H9 (cell line): ENCODE data around the gene GNAI1. TPM values are rescaled to one million over a fixed set of nuclear protein-coding genes. Genes with fewer than 3 reads are reported as not detected.

Experiments
- DNase-seq: peaks from one replicate; pipeline ENCODE4 v3.0.0-alpha.2; 2017
- H2AFZ ChIP-seq: one replicate; pipeline ENCODE4 v1.6.1; 2013; ENCODE audit warnings: mild to moderate bottlenecking, low read length, control low read depth, moderate library complexity
- H2AK5ac ChIP-seq: 2 replicates; pipeline ENCODE4 v1.6.1; 2013; ENCODE audit warnings: low read length, control low read depth, mixed read lengths; ENCODE audit not compliant: insufficient read length
- H2BK120ac ChIP-seq: one replicate; pipeline ENCODE4 v1.6.1; 2013; ENCODE audit warnings: low read depth, mild to moderate bottlenecking, low read length, control low read depth, inconsistent platforms; ENCODE audit not compliant: poor library complexity, severe bottlenecking
- H2BK12ac ChIP-seq: 2 replicates; pipeline ENCODE4 v1.6.1; 2013; ENCODE audit warnings: low read length, control low read depth, mixed read lengths, low read depth; ENCODE audit not compliant: insufficient read length
- H2BK15ac ChIP-seq: 2 replicates; pipeline ENCODE4 v1.6.1; 2013; ENCODE audit warnings: low read depth, low read length, control low read depth
- H2BK20ac ChIP-seq: one replicate; pipeline ENCODE4 v1.6.1; 2013; ENCODE audit warnings: low read depth, mild to moderate bottlenecking, low read length, control low read depth, inconsistent platforms; ENCODE audit not compliant: poor library complexity, severe bottlenecking
- H2BK5ac ChIP-seq: 2 replicates; pipeline ENCODE4 v1.6.1; 2013; ENCODE audit warnings: low read length, control low read depth, mixed read lengths; ENCODE audit not compliant: insufficient read length
- H3K14ac ChIP-seq: 2 replicates; pipeline ENCODE4 v1.6.1; 2013; ENCODE audit warnings: low read length, control low read depth; ENCODE audit not compliant: insufficient read depth
- H3K18ac ChIP-seq: 2 replicates; pipeline ENCODE4 v1.6.1; 2013; ENCODE audit warnings: low read depth, mild to moderate bottlenecking, mixed read lengths, low read length, control low read depth; ENCODE audit not compliant: insufficient read length
- H3K23ac ChIP-seq: 2 replicates; pipeline ENCODE4 v1.6.1; 2013; ENCODE audit warnings: low read length, control low read depth, mixed read lengths, low read depth; ENCODE audit not compliant: insufficient read length
- H3K23me2 ChIP-seq: 2 replicates; pipeline ENCODE4 v1.6.1; 2013; ENCODE audit warnings: low read depth, mild to moderate bottlenecking, mixed read lengths, low read length, control low read depth; ENCODE audit not compliant: insufficient read length, poor library complexity, severe bottlenecking
- H3K27ac ChIP-seq: 2 replicates; pipeline ENCODE4 v1.5.1; 2013; ENCODE audit warnings: low read length, control low read depth, mixed read lengths, low read depth; ENCODE audit not compliant: insufficient read length
- H3K27me3 ChIP-seq: 2 replicates; pipeline ENCODE4 v1.6.1; 2013; ENCODE audit warnings: low read length, control low read depth, inconsistent platforms; ENCODE audit not compliant: insufficient read depth
- H3K4ac ChIP-seq: 2 replicates; pipeline ENCODE4 v1.6.1; 2013; ENCODE audit warnings: low read depth, mild to moderate bottlenecking, control low read depth, inconsistent platforms, low read length, moderate library complexity
- H3K4me1 ChIP-seq: 2 replicates; pipeline ENCODE4 v1.6.1; 2013; ENCODE audit warnings: low read length, control low read depth, inconsistent platforms; ENCODE audit not compliant: insufficient read depth
- H3K4me2 ChIP-seq: 2 replicates; pipeline ENCODE4 v1.6.1; 2013; ENCODE audit warnings: low read length, control low read depth, mixed read lengths; ENCODE audit not compliant: insufficient read length, insufficient read depth
- H3K56ac ChIP-seq: 2 replicates; pipeline ENCODE4 v1.6.1; 2013; ENCODE audit warnings: low read depth, mild to moderate bottlenecking, mixed read lengths, low read length, control low read depth; ENCODE audit not compliant: insufficient read length
- H3K79me1 ChIP-seq: 2 replicates; pipeline ENCODE4 v1.6.1; 2013; ENCODE audit warnings: low read depth, mild to moderate bottlenecking, moderate library complexity, low read length, control low read depth, inconsistent platforms; ENCODE audit not compliant: insufficient read depth, poor library complexity, severe bottlenecking
- H3K79me2 ChIP-seq: 2 replicates; pipeline ENCODE4 v1.6.1; 2013; ENCODE audit warnings: low read length, control low read depth, inconsistent platforms; ENCODE audit not compliant: insufficient read depth
- H3K9ac ChIP-seq: 2 replicates; pipeline ENCODE4 v1.6.1; 2013; ENCODE audit warnings: low read length, control low read depth, mixed read lengths; ENCODE audit not compliant: insufficient read length; ENCODE audit errors: extremely low read depth
- H3K9me3 ChIP-seq: one replicate; pipeline ENCODE4 v1.6.1; 2013; ENCODE audit warnings: low read depth, low read length, inconsistent platforms; ENCODE audit not compliant: control insufficient read depth
- H3T11ph ChIP-seq: one replicate; pipeline ENCODE4 v1.6.1; 2013; ENCODE audit warnings: mild to moderate bottlenecking, low read length, control low read depth, inconsistent platforms
- H4K20me1 ChIP-seq: one replicate; pipeline ENCODE4 v1.6.1; 2013; ENCODE audit not compliant: control insufficient read depth, insufficient read length, insufficient read depth
- H4K5ac ChIP-seq: 2 replicates; pipeline ENCODE4 v1.6.1; 2013; ENCODE audit warnings: low read depth, mild to moderate bottlenecking, mixed read lengths, low read length, control low read depth; ENCODE audit not compliant: insufficient read length
- H4K8ac ChIP-seq: replicated peaks from 2 replicates; pipeline ENCODE4 v1.6.1; 2013; ENCODE audit warnings: low read length, control low read depth, mixed read lengths, low read depth; ENCODE audit not compliant: insufficient read length
- H4K91ac ChIP-seq: 2 replicates; pipeline ENCODE4 v1.6.1; 2013; ENCODE audit warnings: low read depth, mild to moderate bottlenecking, moderate library complexity, mixed read lengths, low read length, control low read depth; ENCODE audit not compliant: insufficient read length
- H3K27ac Mint-ChIP-seq, 3 experiments: 2 replicates in 2 of 3; 3 replicates in 1 of 3; pipeline ENCODE4 v1.8.0; 2020 to 2021; ENCODE audit warnings: mixed read lengths in 3 of 3, mild to moderate bottlenecking in 1 of 3, moderate library complexity in 1 of 3
- H3K27me3 Mint-ChIP-seq: 2 replicates; pipeline ENCODE4 v1.8.0; 2021; ENCODE audit warnings: low read depth, mild to moderate bottlenecking, moderate library complexity, mixed read lengths
- H3K36me3 Mint-ChIP-seq, 3 experiments: 2 replicates in 2 of 3; 3 replicates in 1 of 3; pipeline ENCODE4 v1.8.0; 2020 to 2021; ENCODE audit warnings: low read depth in 3 of 3, mixed read lengths in 3 of 3; ENCODE audit not compliant: insufficient read depth in 1 of 3
- H3K4me1 Mint-ChIP-seq, 2 experiments: 2 replicates each; pipeline ENCODE4 v1.8.0; 2020; ENCODE audit warnings: mixed read lengths in 2 of 2
- H3K4me3 Mint-ChIP-seq, 2 experiments: 2 replicates in 1 of 2; 3 replicates in 1 of 2; pipeline ENCODE4 v1.8.0; 2020 to 2021; ENCODE audit warnings: mild to moderate bottlenecking in 2 of 2, mixed read lengths in 2 of 2, moderate library complexity in 1 of 2
- H3K9me3 Mint-ChIP-seq, 2 experiments: 2 replicates in 1 of 2; 3 replicates in 1 of 2; pipeline ENCODE4 v1.8.0; 2020; ENCODE audit warnings: mild to moderate bottlenecking in 2 of 2, mixed read lengths in 2 of 2, moderate library complexity in 1 of 2
- CTCF ChIP-seq: fragments of 200-600 bp; sonication (generic); conservative IDR thresholded peaks from 3 replicates; pipeline ENCODE4 v1.8.0; 2021; ENCODE audit warnings: antibody characterized with exemption, mild to moderate bottlenecking
- WGBS: extraction: QIAGEN DNeasy Blood & Tissue Kit; methylation state at CpG from one replicate; pipeline ENCODE4 v1.1.7; 2013; ENCODE audit warnings: missing lambda C conversion rate, low lambda C conversion rate, mixed read lengths; ENCODE audit not compliant: insufficient read length; ENCODE audit errors: extremely low coverage; 5-methylcytosine and 5-hydroxymethylcytosine counted together
- total RNA-seq: library from RNA; stranded (reverse); gene quantifications from 2 replicates; pipeline ENCODE4 v1.2.1, GENCODE V29; 2021

GNAI1 gene
- total RNA-seq, 1 experiment from 2014 or later: 14.1 TPM

GRCh38 chr7:80153446-80153845 is 18.8 kb downstream of the GNAI1 start:
- Mint-ChIP-seq H3K9me3 (no peaks in the 10 kb centered on the region), H3K27ac (no peak overlapping the region), H3K4me3 (no peak overlapping the region), H3K27me3 (no peaks in the 10 kb centered on the region), H3K4me1 (peaks cover 34 to 41% of the 10 kb centered on the region in 2 experiments), H3K36me3 (no peaks in the 10 kb centered on the region)
- Histone ChIP-seq H3K23me2 (no peaks in the 10 kb centered on the region), H3K27ac (no peak overlapping the region), H3T11ph (no peak overlapping the region), H3K4ac (no peak overlapping the region), H2AK5ac (no peak overlapping the region), H3K4me1 (no peaks in the 10 kb centered on the region; the same call in 1 of the 2 replicates), H3K27me3 (no peaks in the 10 kb centered on the region), H3K79me1 (no peaks in the 10 kb centered on the region), H3K9me3 (no peaks in the 10 kb centered on the region), H2AFZ (no peak overlapping the region), H3K79me2 (peaks cover 6% of the 10 kb centered on the region; the same call in 1 of the 2 replicates), H4K20me1 (no peaks in the 10 kb centered on the region), H2BK120ac (no peak overlapping the region), H3K14ac (no peak overlapping the region), H2BK15ac (no peak overlapping the region), H2BK20ac (no peak overlapping the region), H3K23ac (no peak overlapping the region), H3K9ac (no peak overlapping the region), H3K18ac (no peak overlapping the region), H3K4me2 (no peak overlapping the region), H4K8ac (no peak overlapping the region), H4K91ac (no peak overlapping the region), H2BK12ac (no peak overlapping the region), H4K5ac (no peak overlapping the region), H3K56ac (no peak overlapping the region), H2BK5ac (no peak overlapping the region)
- WGBS: no CpG with 5 or more reads among the region's 1 CpG
- no peak for DNase-seq
- TF ChIP-seq CTCF: no peak
